ENCODE data around the gene SSBP4. TPM values are rescaled to one million over a fixed set of nuclear protein-coding genes. Genes with fewer than 3 reads are reported as not detected.

SSBP4 gene
- total and polyA plus RNA-seq, 4 donors: 31.7 to 95.3 (median 72.4) TPM

- Histone ChIP-seq H3K9me3 (ENCODE audit: control insufficient read depth in 4 of 4, insufficient read depth in 3 of 4, low read length in 3 of 4) (no peaks in the 10 kb centered on the region), H3K4me3 (no peak overlapping the region), H3K27ac (ENCODE audit: low read depth in 1 of 2, low read length in 1 of 2) (no peak overlapping the region), H3K27me3 (ENCODE audit: control insufficient read depth in 3 of 3, insufficient read depth in 3 of 3, low read length in 2 of 3) (no peaks in the 10 kb centered on the region), H3K36me3 (ENCODE audit: control insufficient read depth in 4 of 4, insufficient read depth in 4 of 4, low read length in 4 of 4) (no peaks in the 10 kb centered on the region), H3K4me1 (ENCODE audit: control insufficient read depth in 5 of 5, insufficient read depth in 5 of 5, low read length in 5 of 5) (peaks cover 0 to 48% (median 31%) of the 10 kb centered on the region in 5 donors), H3K9ac (ENCODE audit: insufficient read depth in 1 of 2, low read length in 2 of 2) (no peak overlapping the region)
- TF ChIP-seq CTCF (IDR thresholded peaks at IDR 0.05; ENCODE audit: control extremely low read depth, extremely low read depth): no peak
- 28 to 73% methylated on average over 2 of the region's 2 CpGs for WGBS, 2 donors
- DNase-seq (no peak), ATAC-seq (ENCODE audit: insufficient read depth, low FRiP score) (no peak)
These were observed 1.7 kb downstream of the SSBP4 start for GRCh38 chr19:18420930-18421329.

GRCh38 chr19:18421371-18421959 lies 2.3 kb downstream of the SSBP4 start:
- WGBS, 2 donors: 87 to 91% methylated on average over 12 of the region's 12 CpGs
- peaks cover 0 to 44% (median 26%) of the 10 kb centered on the region in 5 donors for H3K4me1 ChIP-seq (ENCODE audit: control insufficient read depth in 5 of 5, insufficient read depth in 5 of 5, low read length in 5 of 5)
- H3K27me3 ChIP-seq (ENCODE audit: control insufficient read depth in 3 of 3, insufficient read depth in 3 of 3, low read length in 2 of 3): no peaks in the 10 kb centered on the region
- no peak overlapping the region for H3K27ac ChIP-seq (ENCODE audit: low read depth in 1 of 2, low read length in 1 of 2)
- no peak overlapping the region for H3K4me3 ChIP-seq
- no peaks in the 10 kb centered on the region for H3K9me3 ChIP-seq (ENCODE audit: control insufficient read depth in 4 of 4, insufficient read depth in 3 of 4, low read length in 3 of 4)
- H3K36me3 ChIP-seq (ENCODE audit: control insufficient read depth in 4 of 4, insufficient read depth in 4 of 4, low read length in 4 of 4): no peaks in the 10 kb centered on the region
- H3K9ac ChIP-seq (ENCODE audit: insufficient read depth in 1 of 2, low read length in 2 of 2): no peak overlapping the region
- DNase-seq (no peak), ATAC-seq (ENCODE audit: insufficient read depth, low FRiP score) (no peak)
- TF ChIP-seq CTCF (IDR thresholded peaks at IDR 0.05; ENCODE audit: control extremely low read depth, extremely low read depth): no peak

GRCh38 chr19:18422530-18423191 lies 3.5 kb downstream of the SSBP4 start:
- Histone ChIP-seq H3K36me3 (ENCODE audit: control insufficient read depth in 4 of 4, insufficient read depth in 4 of 4, low read length in 4 of 4) (peaks cover 0 to 4% (median 0%) of the 10 kb centered on the region in 4 donors), H3K27me3 (ENCODE audit: control insufficient read depth in 3 of 3, insufficient read depth in 3 of 3, low read length in 2 of 3) (no peaks in the 10 kb centered on the region), H3K9ac (ENCODE audit: insufficient read depth in 1 of 2, low read length in 2 of 2) (no peak overlapping the region), H3K9me3 (ENCODE audit: control insufficient read depth in 4 of 4, insufficient read depth in 3 of 4, low read length in 3 of 4) (no peaks in the 10 kb centered on the region), H3K4me1 (ENCODE audit: control insufficient read depth in 5 of 5, insufficient read depth in 5 of 5, low read length in 5 of 5) (peaks cover 0 to 36% (median 18%) of the 10 kb centered on the region in 5 donors), H3K27ac (ENCODE audit: low read depth in 1 of 2, low read length in 1 of 2) (no peak overlapping the region), H3K4me3 (no peak overlapping the region)
- ATAC-seq (ENCODE audit: insufficient read depth, low FRiP score) (no peak), DNase-seq (no peak)
- 61 to 69% methylated on average over 14 of the region's 14 CpGs for WGBS, 2 donors
- TF ChIP-seq CTCF (IDR thresholded peaks at IDR 0.05; ENCODE audit: control extremely low read depth, extremely low read depth): no peak
